Activated CD4-positive, alpha-beta memory T cell treated with anti-CD3 and anti-CD28 coated beads for 36 hours (primary cell): ENCODE data around the gene LRRK1. TPM values are rescaled to one million over a fixed set of nuclear protein-coding genes. Genes with fewer than 3 reads are reported as not detected.

Experiments
- CTCF ChIA-PET: fragments of 350-600 bp; sonication (Branson Sonifier 250); formaldehyde crosslinking; loops from one replicate; lab custom pipeline; 2021; ENCODE audit warnings: antibody characterized with exemption, inconsistent platforms; lab: Charles Lee
- POLR2A ChIA-PET: fragments of 350-600 bp; sonication (Branson Sonifier 250); formaldehyde crosslinking; loops from one replicate; lab custom pipeline; 2021; ENCODE audit warnings: antibody characterized with exemption; lab: Charles Lee
- DNase-seq: peaks from one replicate; pipeline ENCODE4 v3.0.0-alpha.2; 2020
- H3K27ac Mint-ChIP-seq: one replicate; pipeline ENCODE4 v1.8.0; 2021; ENCODE audit warnings: mixed read lengths
- H3K27me3 Mint-ChIP-seq: one replicate; pipeline ENCODE4 v1.8.0; 2021; ENCODE audit warnings: mixed read lengths
- H3K36me3 Mint-ChIP-seq: one replicate; pipeline ENCODE4 v1.8.0; 2021; ENCODE audit warnings: mixed read lengths
- H3K4me1 Mint-ChIP-seq: one replicate; pipeline ENCODE4 v1.8.0; 2021; ENCODE audit warnings: low read depth, mixed read lengths
- H3K4me3 Mint-ChIP-seq: one replicate; pipeline ENCODE4 v1.8.0; 2021; ENCODE audit warnings: mild to moderate bottlenecking, mixed read lengths
- H3K9me3 Mint-ChIP-seq: one replicate; pipeline ENCODE4 v1.8.0; 2021; ENCODE audit warnings: mixed read lengths
- intact Hi-C: fragments of 100-400 bp; cut with micrococcal nuclease; formaldehyde crosslinking; loops from one replicate; pipeline ENCODE4 v1.15.1; 2023
- total RNA-seq, 2 experiments: library from RNA; stranded (reverse); gene quantifications; one replicate each; pipeline ENCODE4 v1.2.3, GENCODE V29; 2021

Gene LRRK1
- total RNA-seq, 2 experiments from 2014 or later: 0.41 to 0.71 TPM

GRCh38 chr15:100880139-100880896 is 38.8 kb upstream of the LRRK1 start:
- Mint-ChIP-seq H3K9me3 (no peaks in the 10 kb centered on the region), H3K4me1 (peaks cover 9% of the 10 kb centered on the region), H3K27me3 (peaks cover 63% of the 10 kb centered on the region), H3K36me3 (no peaks in the 10 kb centered on the region), H3K27ac (no peak overlapping the region), H3K4me3 (no peak overlapping the region)
- intact Hi-C loops: no loop called here
- ChIA-PET POLR2A (no interaction called here), CTCF (no interaction called here)
- DNase-seq: no peak

DNA sequence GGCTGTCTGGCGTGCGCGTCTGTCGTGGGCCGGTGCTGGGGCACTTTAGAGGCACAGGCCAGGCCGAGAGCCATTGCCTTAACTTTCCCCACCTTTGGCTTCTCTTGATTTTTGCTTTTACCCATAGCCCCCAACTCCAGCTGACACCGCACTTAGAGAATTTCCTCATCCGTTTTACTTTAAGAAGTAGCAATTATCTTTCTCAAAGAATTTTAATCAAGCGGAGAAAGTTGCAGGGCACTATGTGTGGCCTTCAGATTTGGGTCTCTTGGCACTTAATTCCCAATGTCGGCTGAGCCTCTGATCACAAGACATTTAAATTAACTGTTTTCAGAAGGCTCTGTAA is 38.3 kb upstream of the LRRK1 start:
- H3K9me3 Mint-ChIP-seq: no peaks in the 10 kb centered on the region
- no peak overlapping the region for H3K4me3 Mint-ChIP-seq
- peaks cover 9% of the 10 kb centered on the region for H3K4me1 Mint-ChIP-seq
- H3K27ac Mint-ChIP-seq: no peak overlapping the region
- intact Hi-C loops: no loop called here
- H3K36me3 Mint-ChIP-seq: no peaks in the 10 kb centered on the region
- ChIA-PET POLR2A (no interaction called here), CTCF (no interaction called here)
- no peak for DNase-seq
- H3K27me3 Mint-ChIP-seq: peaks cover 64% of the 10 kb centered on the region

DNA sequence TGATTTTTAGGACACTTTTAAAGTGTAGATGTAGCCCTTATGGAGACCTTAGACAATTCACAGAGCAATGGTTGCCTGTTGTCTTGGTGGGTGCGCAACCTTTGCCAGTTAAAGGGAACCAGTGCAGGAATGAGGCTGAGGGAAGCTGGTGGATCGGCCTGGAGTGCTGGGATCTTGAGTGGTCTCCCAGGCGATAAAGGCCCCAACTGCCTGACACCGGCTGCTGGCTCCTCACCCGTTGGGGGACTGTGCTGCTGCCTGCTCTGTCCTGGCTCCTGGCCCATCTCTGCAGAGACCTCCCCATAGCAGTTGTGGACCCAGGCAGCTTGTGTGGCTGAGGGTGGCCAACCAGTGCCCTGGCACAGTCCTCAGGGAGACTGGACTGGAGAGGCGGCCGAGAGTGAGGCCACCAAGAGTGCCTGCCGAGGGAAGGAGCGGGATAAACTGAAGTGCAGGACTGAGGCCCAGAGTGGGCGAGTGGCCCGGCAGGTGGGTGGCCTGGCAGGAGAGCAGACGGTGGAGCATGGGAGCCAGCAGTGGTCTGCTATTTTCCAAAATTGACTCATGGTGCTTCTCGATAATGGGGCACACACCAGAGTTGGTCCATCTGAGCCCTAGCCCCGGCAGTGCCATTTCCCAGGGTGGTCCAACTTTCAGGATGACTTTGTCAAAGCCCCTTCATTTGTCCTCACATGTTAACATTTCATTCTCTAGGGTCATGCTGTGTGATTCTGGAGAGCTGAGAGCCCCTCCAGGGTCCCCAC is 37.4 kb upstream of the LRRK1 start:
- H3K27ac Mint-ChIP-seq: no peak overlapping the region
- no peaks in the 10 kb centered on the region for H3K9me3 Mint-ChIP-seq
- ChIA-PET POLR2A (no interaction called here), CTCF (no interaction called here)
- H3K4me3 Mint-ChIP-seq: no peak overlapping the region
- H3K36me3 Mint-ChIP-seq: no peaks in the 10 kb centered on the region
- intact Hi-C loops: no loop called here
- DNase-seq: no peak
- peaks cover 66% of the 10 kb centered on the region for H3K27me3 Mint-ChIP-seq
- peaks cover 9% of the 10 kb centered on the region for H3K4me1 Mint-ChIP-seq

DNA sequence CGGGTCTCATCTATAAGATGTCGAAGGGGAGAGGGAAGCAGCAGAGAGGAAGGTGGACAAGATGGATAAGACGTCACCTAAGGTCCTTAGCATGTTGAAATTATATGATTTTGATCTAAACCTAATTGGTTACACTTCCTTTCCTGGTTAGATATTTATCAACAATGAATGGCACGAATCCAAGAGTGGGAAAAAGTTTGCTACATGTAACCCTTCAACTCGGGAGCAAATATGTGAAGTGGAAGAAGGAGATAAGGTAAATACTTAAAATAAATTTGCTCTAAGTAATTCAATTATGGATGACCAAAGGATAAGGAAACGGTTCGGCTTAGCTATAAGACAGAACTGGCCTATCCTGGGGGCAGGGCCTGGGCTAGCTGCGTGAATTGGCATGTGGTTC is 34.0 kb upstream of the LRRK1 start:
- intact Hi-C loops: no loop called here
- CTCF ChIA-PET: interaction anchor here (1.2 kb wide), 1 partner anchor 123 kb away, joined by 3 read pairs; no protein-coding TSS in a partner anchor

DNA sequence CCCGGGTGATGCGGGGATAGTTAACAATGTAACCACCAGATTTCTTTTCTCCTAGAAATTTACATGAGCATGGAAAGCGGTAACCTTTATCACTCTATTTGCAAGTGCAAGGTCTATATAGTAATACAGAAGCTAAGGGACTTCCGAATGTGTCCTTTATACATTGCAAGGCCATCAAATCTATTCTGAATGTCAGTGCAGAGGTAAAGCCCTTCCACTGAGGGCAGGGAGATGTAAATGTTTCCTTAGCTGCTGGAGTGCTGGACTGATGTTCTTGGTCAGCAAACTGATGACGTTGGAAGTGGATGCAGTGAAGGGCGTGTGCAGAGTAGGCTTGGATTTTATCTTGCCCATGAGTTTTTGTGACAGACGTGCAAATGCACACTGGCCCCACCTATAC is 33.3 kb upstream of the LRRK1 start:
- H3K9me3 Mint-ChIP-seq: no peaks in the 10 kb centered on the region
- no peak overlapping the region for H3K4me3 Mint-ChIP-seq
- CTCF ChIA-PET: interaction anchor here (0.8 to 1.2 kb wide), 2 partner anchors 11 to 123 kb away, joined by 3 read pairs; no protein-coding TSS in a partner anchor
- H3K27me3 Mint-ChIP-seq: peaks cover 49% of the 10 kb centered on the region
- POLR2A ChIA-PET: no interaction called here
- intact Hi-C loops: no loop called here
- no peaks in the 10 kb centered on the region for H3K4me1 Mint-ChIP-seq
- no peaks in the 10 kb centered on the region for H3K36me3 Mint-ChIP-seq
- H3K27ac Mint-ChIP-seq: no peak overlapping the region
- DNase-seq: no peak

More for the DNA sequence above, 34.0 kb upstream of the LRRK1 start:
- POLR2A ChIA-PET: no interaction called here
- Mint-ChIP-seq H3K27me3 (peaks cover 55% of the 10 kb centered on the region), H3K36me3 (no peaks in the 10 kb centered on the region), H3K4me1 (peaks cover 5% of the 10 kb centered on the region), H3K27ac (no peak overlapping the region), H3K9me3 (no peaks in the 10 kb centered on the region), H3K4me3 (no peak overlapping the region)
- no peak for DNase-seq

GRCh38 chr15:100887211-100887913 is 31.8 kb upstream of the LRRK1 start:
- H3K27me3 Mint-ChIP-seq: peaks cover 42% of the 10 kb centered on the region
- H3K4me3 Mint-ChIP-seq: no peak overlapping the region
- ChIA-PET POLR2A (no interaction called here), CTCF (interaction anchor here (1.2 kb wide), 1 partner anchor 31 kb away, joined by 3 read pairs; the partner anchor contains the start of gene LRRK1)
- intact Hi-C loops: no loop called here
- H3K9me3 Mint-ChIP-seq: no peaks in the 10 kb centered on the region
- DNase-seq: no peak
- no peaks in the 10 kb centered on the region for H3K4me1 Mint-ChIP-seq
- H3K27ac Mint-ChIP-seq: no peak overlapping the region
- no peaks in the 10 kb centered on the region for H3K36me3 Mint-ChIP-seq

DNA sequence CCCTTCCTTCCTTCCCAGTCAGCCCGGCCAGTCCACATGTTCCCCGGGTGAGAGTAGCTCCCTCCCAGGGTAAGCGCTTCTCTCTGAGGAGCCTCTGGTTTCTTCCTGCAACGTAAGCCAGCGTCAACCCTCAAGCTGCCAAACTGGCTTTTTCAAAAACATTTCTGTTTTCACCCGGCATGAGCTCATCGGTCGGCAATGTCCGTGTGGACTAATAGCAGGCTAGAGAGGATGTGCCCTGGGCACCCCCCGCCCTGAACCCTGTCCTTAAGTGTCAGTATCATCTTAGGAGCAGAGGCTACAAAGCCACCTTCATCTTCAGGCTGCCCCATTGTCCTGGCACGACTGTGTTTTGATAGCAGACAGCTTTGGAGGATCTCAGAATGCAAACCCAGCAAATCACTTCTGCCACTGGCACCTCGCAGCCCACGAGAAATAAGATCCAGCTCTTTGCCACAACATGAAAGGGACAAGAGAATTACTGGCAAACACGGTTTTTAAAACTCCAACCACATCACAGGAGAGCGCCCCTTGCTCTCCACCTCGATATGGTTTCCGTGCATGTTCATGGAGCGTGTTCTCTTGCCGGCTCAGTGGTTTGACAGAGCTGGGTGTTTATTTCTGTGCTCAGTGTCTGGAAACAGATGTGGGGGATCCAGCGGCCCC is 29.6 kb upstream of the LRRK1 start:
- ChIA-PET CTCF (interaction anchor here (0.6 to 1.9 kb wide), 3 partner anchors 17 to 1831 kb away, joined by 3 to 10 read pairs (median 4); no protein-coding TSS in a partner anchor), POLR2A (no interaction called here)
- Mint-ChIP-seq H3K27me3 (peaks cover 42% of the 10 kb centered on the region), H3K27ac (no peak overlapping the region), H3K36me3 (no peaks in the 10 kb centered on the region), H3K4me3 (no peak overlapping the region), H3K9me3 (no peaks in the 10 kb centered on the region), H3K4me1 (no peaks in the 10 kb centered on the region)
- no peak for DNase-seq
- intact Hi-C loops: no loop called here

DNA sequence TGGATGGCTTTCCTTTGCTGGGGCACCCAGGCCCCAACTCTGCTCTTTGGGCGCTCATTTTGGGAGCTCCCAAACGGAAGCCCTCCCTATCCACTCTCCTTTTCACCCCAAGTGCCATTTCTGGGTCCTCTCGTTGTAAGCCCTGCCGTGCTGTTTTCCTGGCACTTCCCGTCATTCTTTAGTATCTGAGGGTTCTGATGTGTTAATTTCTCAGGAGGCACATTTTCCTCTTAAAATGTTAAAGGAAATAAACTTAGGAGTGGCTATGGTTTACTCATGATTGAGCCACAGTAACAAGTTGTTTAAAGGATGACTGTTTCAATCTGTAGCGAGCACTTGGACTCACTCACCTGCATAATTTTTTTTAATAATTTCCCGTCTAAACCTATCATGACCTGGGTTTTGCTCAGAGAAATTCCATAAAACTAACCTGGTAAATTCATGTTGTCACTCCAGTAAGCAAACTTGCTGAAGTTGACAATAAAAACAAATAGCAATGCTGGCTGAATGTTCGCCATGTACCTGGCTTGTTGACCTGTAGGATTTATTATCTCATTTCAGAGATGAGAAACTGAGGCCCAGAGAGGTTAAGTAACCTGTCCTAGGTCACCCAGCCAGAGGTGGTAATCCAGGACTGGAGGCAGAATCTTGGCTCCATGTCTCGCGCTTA is 29.0 kb upstream of the LRRK1 start:
- DNase-seq: no peak
- intact Hi-C loops: no loop called here
- POLR2A ChIA-PET: no interaction called here
- H3K9me3 Mint-ChIP-seq: no peaks in the 10 kb centered on the region
- H3K27me3 Mint-ChIP-seq: peaks cover 39% of the 10 kb centered on the region
- no peaks in the 10 kb centered on the region for H3K4me1 Mint-ChIP-seq
- no peaks in the 10 kb centered on the region for H3K36me3 Mint-ChIP-seq
- CTCF ChIA-PET: interaction anchor here (0.6 to 1.9 kb wide), 2 partner anchors 18 to 1831 kb away, joined by 4 to 10 read pairs; no protein-coding TSS in a partner anchor
- H3K27ac Mint-ChIP-seq: no peak overlapping the region
- no peak overlapping the region for H3K4me3 Mint-ChIP-seq

DNA sequence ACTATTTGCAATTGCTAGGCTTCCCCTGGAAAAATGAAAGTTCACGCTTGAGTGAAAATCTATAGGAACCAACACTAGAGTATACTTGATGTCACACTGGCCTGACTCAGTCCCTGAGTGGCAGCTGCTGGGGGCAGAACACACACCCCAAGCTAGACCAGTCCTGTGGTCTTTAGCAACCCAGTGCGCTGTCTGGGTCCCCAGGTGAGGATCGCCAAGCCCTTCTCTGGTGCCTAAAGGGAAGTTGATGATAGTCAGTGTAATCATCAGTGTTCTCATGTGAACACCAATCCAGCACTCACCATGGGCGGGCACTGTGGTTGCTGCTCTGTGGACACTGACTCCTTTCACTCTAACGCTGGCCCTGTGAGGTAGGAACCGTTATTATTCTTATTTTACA is 28.3 kb upstream of the LRRK1 start:
- Mint-ChIP-seq H3K36me3 (no peaks in the 10 kb centered on the region), H3K9me3 (no peaks in the 10 kb centered on the region), H3K4me1 (no peaks in the 10 kb centered on the region), H3K27ac (no peak overlapping the region), H3K4me3 (no peak overlapping the region), H3K27me3 (peaks cover 36% of the 10 kb centered on the region)
- CTCF ChIA-PET: no interaction called here
- intact Hi-C loops: no loop called here
- POLR2A ChIA-PET: no interaction called here
- no peak for DNase-seq

DNA sequence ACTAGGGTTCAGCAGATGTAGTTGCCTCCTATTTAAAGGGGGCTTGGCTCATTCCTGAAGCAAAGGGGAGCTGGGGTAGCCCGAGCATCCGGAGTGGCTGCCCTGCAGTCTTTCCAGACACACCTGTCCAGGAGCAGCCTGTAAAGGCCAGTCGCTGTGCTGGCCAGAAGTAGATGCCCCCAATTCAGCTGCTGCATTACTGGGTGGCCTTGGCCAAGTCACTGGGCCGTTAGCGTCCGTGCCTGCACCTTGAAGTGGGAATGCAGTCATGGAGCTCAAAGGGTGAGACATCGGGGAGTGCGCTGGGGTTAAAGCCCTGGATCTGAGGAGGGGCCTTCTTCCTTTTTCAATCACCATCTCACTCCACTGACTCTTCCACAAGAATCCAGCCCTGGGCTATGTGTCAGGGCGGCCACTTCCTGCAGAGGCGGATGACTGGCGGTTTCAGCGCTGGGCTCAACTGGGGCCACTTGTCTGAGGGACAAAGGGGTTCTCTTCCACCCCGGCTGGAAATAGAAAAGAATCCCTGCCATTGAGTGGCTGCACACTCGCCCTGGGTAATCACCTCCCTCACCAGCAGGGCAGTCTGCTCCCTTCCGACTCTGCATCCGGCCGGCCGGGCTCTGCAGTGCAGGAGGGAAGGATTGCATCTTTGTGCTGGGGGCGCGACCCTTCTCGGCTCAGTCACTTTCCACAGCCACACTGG is 27.7 kb upstream of the LRRK1 start:
- no peak overlapping the region for H3K4me3 Mint-ChIP-seq
- no peaks in the 10 kb centered on the region for H3K36me3 Mint-ChIP-seq
- ChIA-PET CTCF (no interaction called here), POLR2A (no interaction called here)
- no peak overlapping the region for H3K27ac Mint-ChIP-seq
- H3K4me1 Mint-ChIP-seq: no peaks in the 10 kb centered on the region
- intact Hi-C loops: no loop called here
- H3K9me3 Mint-ChIP-seq: no peaks in the 10 kb centered on the region
- DNase-seq: no peak
- peaks cover 32% of the 10 kb centered on the region for H3K27me3 Mint-ChIP-seq

GRCh38 chr15:100892013-100892355 is 27.2 kb upstream of the LRRK1 start:
- intact Hi-C loops: no loop called here
- Mint-ChIP-seq H3K9me3 (no peaks in the 10 kb centered on the region), H3K4me3 (no peak overlapping the region), H3K27me3 (peaks cover 30% of the 10 kb centered on the region), H3K27ac (no peak overlapping the region), H3K36me3 (no peaks in the 10 kb centered on the region), H3K4me1 (no peaks in the 10 kb centered on the region)
- CTCF ChIA-PET: no interaction called here
- POLR2A ChIA-PET: no interaction called here
- no peak for DNase-seq
